K562 (cell line): ENCODE measurements around the gene PCID2. TPM values are rescaled to one million over a fixed set of nuclear protein-coding genes. Genes with fewer than 3 reads are reported as not detected.

Source experiments
- ASH1L ChIP-seq: fragments of 450-650 bp; IDR thresholded peaks from 2 replicates; pipeline ENCODE4 v1.6.1; 2018; ENCODE audit warnings: borderline replicate concordance, mild to moderate bottlenecking, low read depth; ENCODE audit not compliant: partially characterized antibody
- ATF2 ChIP-seq: sonication (generic); formaldehyde crosslinking; IDR thresholded peaks from 2 replicates; pipeline ENCODE4 v1.8.1; 2022; ENCODE audit warnings: missing genetic modification reagents
- E2F1 ChIP-seq: sonication (generic); formaldehyde crosslinking; IDR thresholded peaks from 2 replicates; pipeline ENCODE4 v1.8.1; 2023; ENCODE audit warnings: mild to moderate bottlenecking, missing genetic modification reagents, moderate library complexity
- FOS ChIP-seq: IDR thresholded peaks from 3 replicates; pipeline ENCODE4 v1.6.1; 2011; ENCODE audit not compliant: insufficient read length; ENCODE audit errors: extremely low read depth
- FOSL1 ChIP-seq: fragments of 200-800 bp; sonication (Bioruptor generic); conservative IDR thresholded peaks from 2 replicates; pipeline ENCODE4 v1.6.1; 2016; ENCODE audit warnings: missing genetic modification characterization, missing compliant biosample characterization
- KLF16 ChIP-seq: IDR thresholded peaks from 2 replicates; pipeline ENCODE4 v1.6.1; 2016; ENCODE audit warnings: antibody characterized with exemption
- NFIC ChIP-seq: fragments of 450-650 bp; IDR thresholded peaks from 2 replicates; pipeline ENCODE4 v1.6.1; 2017; ENCODE audit warnings: mild to moderate bottlenecking, inconsistent platforms
- NR4A1 ChIP-seq, 2 experiments: fragments of 250-450 bp in 1 of 2; fragments of 450-650 bp in 1 of 2; sonication (Bioruptor Pico) in 1 of 2; IDR thresholded peaks; 2 replicates each; pipeline versions ENCODE4 v1.4.0 to v1.6.1; 2016 to 2020; ENCODE audit warnings: mild to moderate bottlenecking in 2 of 2, missing compliant biosample characterization in 1 of 2, missing genetic modification characterization in 1 of 2, moderate library complexity in 1 of 2
- POLR2AphosphoS5 ChIP-seq: IDR thresholded peaks from 2 replicates; pipeline ENCODE4 v1.6.1; 2011; ENCODE audit warnings: mild to moderate bottlenecking, low read depth, low read length, moderate library complexity; ENCODE audit not compliant: control insufficient read depth, insufficient read depth
- SLC30A9 ChIP-seq: fragments of 250-450 bp; sonication (Bioruptor Pico); IDR thresholded peaks from 2 replicates; pipeline ENCODE4 v1.8.0; 2022; ENCODE audit warnings: mild to moderate bottlenecking, moderate library complexity
- SRSF7 ChIP-seq: fragments of 200-400 bp; formaldehyde crosslinking; optimal IDR thresholded peaks from 2 replicates; pipeline ENCODE3; 2017; ENCODE audit warnings: mild to moderate bottlenecking, low read depth, low read length
- SRSF9 ChIP-seq: fragments of 200-400 bp; formaldehyde crosslinking; IDR thresholded peaks from 2 replicates; pipeline ENCODE4 v1.6.1; 2017; ENCODE audit warnings: low read depth, low read length, borderline replicate concordance
- UBTF ChIP-seq, 2 experiments: IDR thresholded peaks; 2 replicates each; pipeline ENCODE4 v1.6.1; 2012; ENCODE audit warnings: improper control_type of control experiment in 2 of 2, low read depth in 2 of 2, low read length in 2 of 2, borderline replicate concordance in 1 of 2
- ZBTB1 ChIP-seq: sonication (generic); formaldehyde crosslinking; IDR thresholded peaks from 2 replicates; pipeline ENCODE4 v1.8.1; 2023; ENCODE audit warnings: missing genetic modification reagents, low read depth, mild to moderate bottlenecking, borderline replicate concordance
- ZBTB17 ChIP-seq: fragments of 450-650 bp; formaldehyde crosslinking; IDR thresholded peaks from 2 replicates; pipeline ENCODE4 v1.4.0; 2020; ENCODE audit warnings: mild to moderate bottlenecking
- ZBTB2 ChIP-seq: fragments of 450-650 bp; IDR thresholded peaks from 2 replicates; pipeline ENCODE4 v1.6.1; 2016; ENCODE audit warnings: antibody characterized with exemption
- ZNF143 ChIP-seq: sonication (generic); formaldehyde crosslinking; IDR thresholded peaks from 2 replicates; pipeline ENCODE4 v1.9.0; 2022; ENCODE audit warnings: mild to moderate bottlenecking, missing genetic modification reagents
- ZNF217 ChIP-seq: sonication (generic); formaldehyde crosslinking; IDR thresholded peaks from 2 replicates; pipeline ENCODE4 v1.8.0; 2022; ENCODE audit warnings: mild to moderate bottlenecking, missing genetic modification reagents
- ZNF239 ChIP-seq: fragments of 250-450 bp; sonication (Bioruptor Pico); IDR thresholded peaks from 2 replicates; pipeline ENCODE4 v1.4.0; 2020; ENCODE audit warnings: mild to moderate bottlenecking
- ZNF444 ChIP-seq: fragments of 250-450 bp; sonication (Bioruptor Pico); IDR thresholded peaks from 2 replicates; pipeline ENCODE4 v1.4.0; 2020; ENCODE audit warnings: mild to moderate bottlenecking, moderate library complexity
- ZNF668 ChIP-seq: fragments of 250-450 bp; sonication (Bioruptor Pico); IDR thresholded peaks from 2 replicates; pipeline ENCODE4 v1.8.0; 2022; ENCODE audit warnings: mild to moderate bottlenecking, inconsistent platforms
- polyA plus RNA-seq, 8 experiments: library from polyadenylated mRNA; depleted of rRNA in 4 of 8; stranded (reverse) in 5 of 8; unstranded in 3 of 8; fragments of >200 nt; fragmentation: Nextera tagmentation in 2 of 8; fragmentation: Illumina TruSeq in 1 of 8; extraction: Ambion mirVana in 2 of 8; extraction: Trizol in 1 of 8; gene quantifications; 2 replicates each; pipeline versions ENCODE4 v1.2.1 to v1.2.3, GENCODE V29; 2011 to 2014; ENCODE audit warnings: inconsistent platforms in 1 of 8, missing spikeins in 1 of 8
- total RNA-seq, 7 experiments: library from RNA; depleted of rRNA in 6 of 7; stranded (reverse); fragments of >200 nt in 6 of 7; fragmentation: Illumina TruSeq in 2 of 7; extraction: Trizol in 2 of 7; gene quantifications; 2 replicates each; pipeline versions ENCODE4 v1.2.1 to v1.2.3, GENCODE V29; 2011 to 2021; ENCODE audit warnings: low replicate concordance in 1 of 7

PCID2 gene
- total and polyA plus RNA-seq, 9 of the 15 experiments (the other 6 are each of a cell fraction or from before 2014, with no cell fraction given): 39.6 to 117 (median 59.6) TPM

- TF ChIP-seq ZBTB1 (no peak; the same call in 1 of the 2 replicates), SRSF9 (no peak), UBTF (IDR thresholded peaks at IDR 0.05; ENCODE audit: borderline replicate concordance in 1 of 2, low read depth in 2 of 2, low read length in 2 of 2) (no peak), KLF16 (no peak), ASH1L (no peak), NFIC (peak; percentile 49), ZBTB17 (CRISPR knock-in tag) (0 out of 2 replicates have a peak, but pooled peaks have one; percentile 3), NR4A1 (CRISPR knock-in tag; IDR thresholded peaks at IDR 0.05) (no peak), NR4A1 (tag; IDR thresholded peaks at IDR 0.05) (peak; percentile 54), E2F1 (0 out of 2 replicates have a peak, but pooled peaks have one; percentile 64), FOS (no peak), ZNF143 (CRISPR knock-in tag) (no peak; the same call in 1 of the 2 replicates), POLR2AphosphoS5 (peak; percentile 64), ZBTB2 (peak; percentile 53; the same call in 1 of the 2 replicates), FOSL1 (tag) (peak; percentile 55), SLC30A9 (CRISPR knock-in tag) (0 out of 2 replicates have a peak, but pooled peaks have one; percentile 60), SRSF7 (no peak), ATF2 (CRISPR knock-in tag) (no peak), ZNF239 (CRISPR knock-in tag) (no peak), ZNF444 (CRISPR knock-in tag) (peak; percentile 96), ZNF668 (CRISPR knock-in tag) (no peak), ZNF217 (no peak)
Measured at GRCh38 chr13:113208421-113209335, at the start of gene PCID2 (continued).
